Activated CD4-positive, alpha-beta T cell treated with anti-CD3 and anti-CD28 coated beads, Interleukin-2, amount 50 U/mL, for 16 hours (primary cell): ENCODE data around the gene PCBP3.
"Not testable (repeated sequence)": the region's sequence is repeated elsewhere in the genome, so short reads cannot be mapped to it uniquely, and the experiment has no call there.

ENCODE experiments used
- DNase-seq: peaks from one replicate; pipeline ENCODE4 v3.0.0-alpha.2; 2020

The PCBP3 gene

DNA sequence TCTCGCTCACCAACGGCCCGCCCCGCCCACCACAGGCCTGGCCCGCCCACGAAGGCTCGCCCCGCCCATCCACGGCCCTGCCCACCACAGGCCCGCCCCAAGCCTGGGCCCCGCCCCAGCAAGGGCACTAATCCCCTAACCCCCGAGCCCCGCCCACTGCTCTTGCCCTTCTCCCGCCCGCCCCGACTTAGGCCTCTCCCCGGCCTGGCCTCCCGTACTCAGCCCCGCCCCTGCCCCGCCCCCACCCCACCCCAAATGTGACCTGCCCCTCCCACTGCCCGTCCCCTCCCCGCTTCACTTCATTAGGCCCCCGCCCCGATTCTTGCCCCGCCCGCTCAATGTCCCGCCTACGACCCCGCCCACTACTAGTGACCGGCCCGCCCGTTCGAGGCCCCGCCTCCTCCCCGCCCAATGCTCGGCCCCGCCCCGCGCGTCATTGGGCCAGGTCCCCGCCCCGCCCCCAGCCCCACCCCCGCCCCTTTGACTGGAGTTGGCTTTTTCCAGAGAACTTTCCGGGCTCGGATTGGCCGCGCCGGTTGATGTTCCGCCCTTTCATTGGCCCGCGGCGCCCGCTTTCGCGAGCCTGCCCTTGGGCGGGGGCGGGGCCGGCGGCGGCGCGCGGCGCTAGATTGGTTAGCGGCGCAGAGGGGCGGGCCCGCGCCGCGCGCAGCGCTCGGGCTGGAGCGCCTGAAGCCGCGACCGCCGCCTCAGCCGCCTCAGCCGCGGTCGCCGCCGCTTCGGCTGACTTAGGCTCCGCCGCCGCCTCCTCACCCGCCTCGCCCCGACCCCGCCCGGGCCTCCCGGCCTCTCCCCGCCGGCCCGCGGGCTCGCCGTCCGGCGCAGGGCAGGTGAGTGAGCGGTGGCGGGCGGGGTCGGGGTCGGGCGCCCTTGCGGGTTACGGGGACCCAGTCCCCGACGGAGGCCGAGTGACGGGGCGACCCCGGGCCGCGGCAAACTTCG is at the start of gene PCBP3:
Gene PCBP3, plus strand, starts transcription at position 705 of the 960 bp plus-strand sequence. CDS start 206,361 bp downstream, outside the sequence.
- peak; percentile 96 for DNase-seq

DNA sequence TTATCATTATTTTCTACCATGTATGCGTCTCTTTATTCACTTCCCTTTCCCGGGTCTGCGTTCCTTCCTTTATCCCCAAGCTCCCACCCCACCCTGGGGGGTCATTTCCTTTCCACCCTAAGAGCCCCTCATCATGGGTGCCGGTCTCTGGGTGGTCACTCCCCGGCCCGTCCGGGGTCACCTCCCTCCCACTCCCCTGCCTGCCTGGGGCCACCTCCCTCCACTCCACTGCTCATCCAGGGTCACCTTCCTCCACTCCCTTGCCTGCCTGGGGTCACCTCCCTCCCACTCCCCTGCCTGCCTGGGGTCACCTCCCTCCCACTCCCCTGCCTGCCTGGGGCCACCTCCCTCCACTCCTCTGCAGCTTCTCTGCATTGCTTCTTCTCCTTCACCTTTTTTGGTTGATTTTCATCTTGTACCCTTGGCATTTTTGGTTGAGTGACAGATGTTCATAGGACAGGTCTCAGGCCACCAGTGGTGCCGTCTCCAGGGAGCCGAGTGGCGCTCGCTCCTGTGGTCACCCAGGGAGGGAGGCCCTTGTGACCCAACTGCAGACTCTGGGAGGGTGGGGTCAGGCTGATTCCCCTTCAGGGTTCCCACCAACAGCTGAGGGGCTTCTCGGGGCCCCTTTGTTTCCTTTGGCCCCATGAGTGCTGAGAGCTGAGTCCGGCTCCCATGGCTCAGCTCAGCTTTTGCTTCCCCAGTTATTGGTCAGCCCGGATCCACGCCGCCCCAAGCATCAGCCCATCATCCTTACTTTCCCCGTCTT is 48.6 kb upstream of the PCBP3 start:
- no peak for DNase-seq

DNA sequence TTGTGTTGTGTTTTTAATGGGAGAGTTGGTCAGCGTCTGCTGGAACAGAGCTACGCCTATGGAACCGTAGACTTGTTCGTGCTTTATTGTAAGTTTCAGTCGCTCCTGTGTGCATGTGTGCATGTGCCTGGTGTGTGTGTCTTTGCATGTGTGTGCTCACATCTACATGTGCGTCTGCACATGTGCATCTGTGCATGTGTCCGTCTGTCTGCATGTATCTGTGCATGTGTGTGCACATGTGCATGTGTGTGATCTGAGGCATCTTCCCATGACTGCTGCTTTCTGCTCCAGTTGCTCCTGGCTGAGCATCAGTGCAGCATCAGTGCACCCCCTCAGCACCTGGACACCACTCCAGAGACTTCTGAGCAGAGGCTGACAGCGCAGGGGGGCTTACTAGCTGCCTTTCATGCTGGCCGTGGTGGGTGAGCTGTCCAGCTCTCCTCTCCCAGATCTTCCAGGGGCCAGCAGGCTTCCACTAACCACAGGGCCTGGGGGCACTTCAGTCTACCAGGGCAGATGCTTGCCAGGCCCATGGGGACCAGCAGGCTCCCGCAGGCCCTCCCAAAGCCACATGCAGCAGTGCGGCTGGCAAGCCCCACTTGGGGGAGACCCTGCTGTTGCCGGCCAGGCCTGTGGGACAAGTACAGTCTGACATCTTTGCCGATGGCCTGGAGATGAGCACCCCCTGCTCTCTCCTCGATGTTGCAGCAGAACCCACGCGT is 47.8 kb upstream of the PCBP3 start:
- no peak for DNase-seq

DNA sequence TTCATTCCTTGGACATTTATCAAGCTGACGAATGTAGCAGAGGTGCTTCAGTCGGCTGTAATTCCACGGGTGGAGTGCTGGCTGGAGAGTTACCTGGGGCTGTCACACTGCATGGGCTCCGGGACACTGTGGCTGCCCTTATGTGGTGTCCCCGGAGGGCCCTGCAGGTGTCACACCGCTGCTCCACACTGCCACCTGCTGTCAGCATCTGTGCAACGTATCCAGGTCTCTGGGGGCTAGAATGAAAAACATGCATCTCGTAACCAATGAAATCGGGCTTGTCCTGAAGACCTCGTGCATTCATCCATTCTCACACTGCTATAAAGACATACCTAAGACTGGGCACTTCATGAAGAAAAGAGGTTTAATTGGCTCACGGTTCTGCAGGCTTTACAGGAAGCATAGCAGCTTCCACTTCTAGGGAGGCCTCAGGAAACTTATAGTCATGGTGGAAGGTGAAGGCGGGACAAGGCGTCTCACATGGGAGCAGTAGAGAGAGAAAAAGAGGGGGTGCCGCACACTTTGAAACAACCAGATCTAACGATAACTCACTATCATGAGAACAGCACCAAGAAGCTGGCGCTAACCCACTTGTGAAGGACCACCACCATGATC is 46.7 kb upstream of the PCBP3 start:
- DNase-seq, result peak; percentile 83

DNA sequence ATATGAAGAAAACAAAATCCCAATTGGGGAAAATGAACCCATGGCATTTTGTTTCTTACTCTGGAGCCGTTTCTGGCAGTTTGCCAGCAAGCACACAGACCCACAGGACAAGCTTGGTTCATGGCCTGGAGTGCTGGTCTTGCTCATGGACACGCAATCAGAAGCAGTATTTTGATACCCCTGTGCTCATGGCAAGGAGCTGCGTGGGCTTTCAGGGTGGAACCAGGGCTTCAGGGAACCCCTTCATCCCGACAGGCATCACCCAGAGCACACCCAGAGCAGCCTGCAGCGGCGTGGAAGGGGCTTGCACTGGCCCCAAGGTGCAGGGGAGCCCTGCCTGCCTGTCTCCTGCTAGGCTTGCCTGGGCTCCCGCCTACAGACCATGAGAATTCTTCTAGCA is 45.4 kb upstream of the PCBP3 start:
- DNase-seq, result no peak

DNA sequence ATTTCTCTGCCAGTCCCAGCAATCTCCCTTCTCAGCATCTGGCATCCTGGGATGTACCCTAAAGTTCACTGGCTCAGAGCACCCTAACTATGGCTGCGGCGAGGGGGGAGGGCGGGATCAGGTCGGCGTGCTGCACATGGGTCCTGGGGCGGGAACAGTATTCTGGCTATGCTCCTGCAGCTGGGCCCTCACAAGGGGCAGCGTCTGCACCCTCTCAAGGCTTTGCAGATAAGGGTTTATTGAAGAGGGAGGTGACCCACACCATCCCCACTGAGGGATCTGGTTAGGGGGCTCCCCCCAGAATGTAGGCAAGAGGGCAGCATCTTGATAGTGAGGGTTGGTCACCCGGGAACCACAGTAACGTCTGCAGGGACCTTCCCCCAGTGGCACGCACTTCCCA is 44.9 kb upstream of the PCBP3 start:
- no peak for DNase-seq

DNA sequence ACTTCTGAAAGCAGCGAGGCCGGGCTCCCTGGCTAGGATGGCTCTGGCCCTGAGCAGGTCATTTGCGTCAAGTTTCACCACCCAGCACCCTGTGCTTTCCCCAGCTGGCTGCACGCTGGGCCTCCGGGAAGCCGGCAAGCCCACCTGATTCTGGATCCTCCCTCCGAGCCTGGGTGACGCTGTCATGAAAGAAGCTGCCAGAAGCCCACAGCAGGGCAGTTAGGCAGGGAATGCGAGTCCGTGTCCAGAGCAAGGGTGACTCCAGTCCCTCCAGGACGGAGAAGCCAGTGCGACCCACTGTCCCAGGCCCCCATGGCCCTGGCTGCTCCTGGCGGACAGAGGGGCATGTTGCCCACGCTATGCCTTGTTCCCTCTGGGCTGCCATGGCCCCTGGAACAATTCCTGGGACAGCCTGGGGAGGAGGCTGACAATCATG is 44.4 kb upstream of the PCBP3 start:
- DNase-seq, result no peak

DNA sequence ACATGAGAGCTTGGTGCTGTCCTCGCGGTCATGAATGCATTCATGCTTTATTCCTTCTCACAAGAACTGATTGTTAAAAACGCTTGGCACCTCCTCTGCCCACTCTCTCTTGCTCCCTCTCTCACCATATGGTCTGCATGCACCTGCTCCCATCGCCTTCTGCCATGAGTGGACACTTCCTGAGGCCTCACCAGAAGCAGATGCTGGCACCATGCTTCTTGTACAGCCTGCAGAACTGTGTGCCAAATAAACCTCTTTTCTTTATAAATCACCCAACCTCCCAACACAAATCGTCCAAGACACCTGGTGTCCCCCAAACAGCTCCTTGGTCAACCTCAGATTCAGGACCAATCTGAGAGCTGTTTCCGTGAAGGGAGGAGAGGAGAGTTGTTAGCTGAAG is 43.3 kb upstream of the PCBP3 start:
- DNase-seq, result no peak

DNA sequence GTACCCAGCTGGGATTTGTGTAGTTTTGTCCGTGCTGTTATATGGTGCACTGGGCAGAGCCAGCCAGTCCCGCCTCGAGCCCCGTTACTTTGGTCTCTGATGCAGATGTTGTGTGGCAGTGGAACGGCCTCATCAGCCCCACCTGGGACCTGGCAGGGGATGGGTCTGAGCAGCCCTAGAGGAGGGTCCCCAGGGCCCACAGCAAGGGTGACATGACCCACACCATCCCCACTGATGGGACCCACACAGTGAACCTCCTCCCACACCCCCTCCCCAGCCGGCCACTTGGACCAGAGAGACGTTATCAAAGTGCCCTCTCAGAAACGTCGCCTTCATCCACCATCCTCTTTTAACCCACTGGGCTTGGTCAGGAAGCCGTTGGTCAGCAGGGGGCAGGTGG is 42.0 kb upstream of the PCBP3 start:
- no peak for DNase-seq

DNA sequence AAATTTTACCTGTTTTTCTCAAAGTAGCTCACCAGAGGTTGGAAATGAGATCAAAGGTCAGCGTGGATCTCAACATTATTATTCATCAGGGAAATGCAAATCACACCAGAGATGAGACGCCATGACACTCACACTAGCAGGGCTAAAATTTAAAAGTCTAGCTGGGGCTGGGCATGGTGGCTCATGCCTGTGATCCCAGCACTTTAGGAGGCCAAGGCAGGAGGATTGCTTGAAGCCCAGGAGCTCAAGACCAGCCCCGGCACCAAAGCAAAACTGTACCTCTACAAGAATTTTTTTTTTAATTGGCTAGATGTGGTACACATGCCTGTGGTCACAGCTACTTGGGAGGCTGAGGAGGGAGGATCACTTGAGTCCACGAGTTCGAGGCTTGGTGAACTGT is 41.4 kb upstream of the PCBP3 start:
- DNase-seq, result no peak

DNA sequence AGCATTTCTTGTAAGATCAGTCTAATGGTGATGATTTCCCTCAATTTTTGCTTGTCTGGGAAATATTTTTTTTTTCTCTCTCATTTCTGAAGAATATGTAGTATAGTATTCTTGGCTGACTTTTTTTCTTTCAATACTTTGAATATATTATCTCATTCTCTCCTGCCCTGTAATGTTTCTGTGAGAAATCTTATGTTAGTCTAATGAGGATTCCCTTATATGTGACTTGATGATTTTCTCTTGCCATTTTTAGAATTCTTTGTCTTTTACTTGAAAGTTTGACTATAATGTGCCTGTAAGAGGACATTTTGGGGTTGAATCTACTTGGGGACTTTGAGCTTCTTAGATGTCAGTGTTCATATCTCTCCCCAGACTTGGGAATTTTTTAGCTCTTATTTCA is 40.0 kb upstream of the PCBP3 start:
- no peak for DNase-seq

DNA sequence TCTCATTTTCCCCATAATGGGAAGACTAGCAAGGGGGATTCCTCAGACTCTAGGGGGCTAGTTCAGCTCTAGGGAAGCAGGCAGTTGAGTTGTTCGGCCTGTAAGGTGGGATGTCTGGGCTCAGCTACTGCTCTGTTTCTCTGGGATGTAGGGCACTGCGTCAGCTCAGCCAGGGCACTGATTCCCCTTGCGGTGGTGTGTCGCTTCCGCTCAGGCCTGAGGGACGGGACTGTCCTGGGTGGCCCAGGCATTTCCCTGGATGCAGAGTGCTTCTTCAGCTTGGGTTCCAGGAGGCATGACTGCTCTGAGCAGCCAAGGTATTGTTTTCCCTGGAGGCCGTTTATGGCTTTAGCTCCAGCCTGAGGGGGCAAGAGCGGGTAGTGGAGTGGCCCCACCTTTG is 38.8 kb upstream of the PCBP3 start:
- DNase-seq, result not testable (repeated sequence)

DNA sequence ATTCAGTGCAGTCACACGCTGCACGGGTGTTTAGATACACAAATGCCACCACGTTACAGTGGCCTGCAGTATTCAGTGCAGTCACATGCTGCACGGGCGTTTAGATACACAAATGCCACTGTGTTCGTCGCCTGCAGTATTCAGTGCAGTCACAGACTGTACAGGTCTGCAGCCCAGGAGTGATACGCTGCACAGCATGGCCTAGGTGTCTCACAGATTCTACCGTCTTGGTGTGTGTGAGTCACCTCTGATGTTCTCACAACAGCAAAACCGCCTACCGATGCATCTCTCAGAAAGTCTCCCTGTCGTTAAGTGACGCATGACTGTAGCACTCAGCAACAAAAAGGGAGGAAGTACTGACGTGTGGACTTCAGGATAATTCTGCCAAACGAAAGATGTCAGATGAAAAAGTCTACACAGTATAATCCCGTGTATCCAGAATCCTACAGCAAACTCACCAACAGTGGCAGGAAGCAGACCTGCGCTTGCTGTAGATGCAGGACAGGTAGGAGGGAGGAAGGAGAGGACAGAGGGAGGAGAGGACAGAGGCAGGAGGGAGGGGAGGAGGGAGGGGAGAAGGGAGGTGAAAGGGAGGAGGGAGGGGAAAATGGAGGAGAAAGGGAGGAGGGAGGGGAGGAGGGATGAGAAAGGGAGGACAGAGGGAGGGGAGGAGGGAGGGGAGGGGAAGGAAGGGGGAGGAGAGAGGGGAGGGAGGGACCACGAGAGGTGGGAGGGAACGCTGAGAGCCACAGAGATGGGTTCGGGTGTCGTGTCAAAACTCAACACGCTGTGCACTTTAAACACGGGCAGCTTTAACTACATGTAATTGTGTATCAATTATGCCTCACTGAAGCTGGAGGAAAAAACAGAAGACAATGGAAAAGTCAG is 36.3 kb upstream of the PCBP3 start:
- DNase-seq, result peak; percentile 39

DNA sequence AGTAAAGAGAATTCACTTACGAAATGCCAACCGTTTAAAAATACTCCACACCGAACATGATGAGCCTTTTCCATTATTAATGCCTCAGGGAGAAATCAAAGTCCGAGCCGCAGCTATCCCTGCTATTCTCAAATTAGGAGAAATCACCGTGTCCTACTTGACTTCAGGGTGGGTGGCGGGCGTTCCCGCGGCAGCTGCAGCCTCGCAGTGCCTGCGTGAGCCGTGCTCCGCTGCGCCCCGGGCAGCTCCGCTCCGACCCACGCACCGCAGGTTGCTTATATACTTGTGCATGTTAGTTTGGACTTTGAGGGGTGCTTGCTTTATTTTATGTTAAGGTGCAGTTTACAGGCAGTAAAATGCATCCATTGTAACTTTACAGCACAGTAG is 35.6 kb upstream of the PCBP3 start:
- no peak for DNase-seq

DNA sequence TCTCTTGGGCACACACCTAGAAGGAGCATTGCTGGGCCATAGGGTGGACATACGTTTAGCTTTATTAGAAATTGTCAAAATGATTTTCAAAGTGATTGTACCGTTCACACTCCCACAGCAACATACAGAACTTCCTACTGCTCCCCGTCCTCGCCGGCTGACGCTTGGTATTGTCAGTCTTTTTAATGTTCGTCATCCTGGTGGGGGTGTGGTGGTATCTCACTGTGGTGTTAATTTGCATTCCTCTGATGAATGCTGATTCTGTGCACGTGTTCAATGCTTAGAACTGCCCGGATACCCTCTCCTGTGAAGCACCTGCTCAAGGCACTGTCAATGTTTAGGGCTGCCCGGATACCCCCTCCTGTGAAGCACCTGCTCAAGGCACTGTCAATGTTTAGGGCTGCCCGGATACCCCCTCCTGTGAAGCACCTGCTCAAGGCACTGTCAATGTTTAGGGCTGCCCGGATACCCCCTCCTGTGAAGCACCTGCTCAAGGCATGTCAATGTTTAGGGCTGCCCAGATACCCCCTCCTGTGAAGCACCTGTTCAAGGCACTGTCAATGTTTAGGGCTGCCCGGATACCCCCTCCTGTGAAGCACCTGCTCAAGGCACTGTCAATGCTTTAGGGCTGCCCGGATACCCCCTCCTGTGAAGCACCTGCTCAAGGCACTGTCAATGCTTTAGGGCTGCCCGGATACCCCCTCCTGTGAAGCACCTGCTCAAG is 34.6 kb upstream of the PCBP3 start:
- DNase-seq, result not testable (repeated sequence)

DNA sequence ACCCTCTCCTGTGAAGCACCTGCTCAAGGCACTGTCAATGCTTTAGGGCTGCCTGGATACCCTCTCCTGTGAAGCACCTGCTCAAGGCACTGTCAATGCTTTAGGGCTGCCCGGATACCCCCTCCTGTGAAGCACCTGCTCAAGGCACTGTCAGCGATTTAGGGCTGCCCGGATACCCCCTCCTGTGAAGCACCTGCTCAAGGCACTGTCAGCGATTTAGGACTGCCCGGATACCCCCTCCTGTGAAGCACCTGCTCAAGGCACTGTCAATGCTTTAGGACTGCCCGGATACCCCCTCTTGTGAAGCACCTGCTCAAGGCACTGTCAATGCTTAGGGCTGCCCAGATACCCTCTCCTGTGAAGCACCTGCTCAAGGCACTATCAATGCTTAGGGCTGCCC is 33.9 kb upstream of the PCBP3 start:
- DNase-seq, result not testable (repeated sequence)

DNA sequence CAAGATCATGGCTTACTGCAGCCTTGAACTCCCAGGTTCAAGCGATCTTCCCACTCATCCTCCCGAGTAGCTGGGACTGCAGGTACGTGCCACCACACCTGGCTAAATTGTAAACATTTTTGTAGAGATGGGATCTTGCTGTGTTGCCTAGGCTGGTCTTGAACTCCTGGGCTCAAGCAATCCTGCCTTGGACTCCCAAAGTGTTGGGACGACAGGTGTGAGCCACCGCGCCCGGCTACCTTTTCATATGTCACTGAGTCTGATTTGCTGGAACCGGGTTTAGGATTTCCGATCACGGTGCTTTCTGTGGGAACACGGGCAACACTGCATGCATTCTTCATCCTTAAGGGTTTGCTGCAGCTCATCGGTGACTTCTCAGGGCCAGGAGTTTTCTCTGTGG is 32.2 kb upstream of the PCBP3 start:
- no peak for DNase-seq

DNA sequence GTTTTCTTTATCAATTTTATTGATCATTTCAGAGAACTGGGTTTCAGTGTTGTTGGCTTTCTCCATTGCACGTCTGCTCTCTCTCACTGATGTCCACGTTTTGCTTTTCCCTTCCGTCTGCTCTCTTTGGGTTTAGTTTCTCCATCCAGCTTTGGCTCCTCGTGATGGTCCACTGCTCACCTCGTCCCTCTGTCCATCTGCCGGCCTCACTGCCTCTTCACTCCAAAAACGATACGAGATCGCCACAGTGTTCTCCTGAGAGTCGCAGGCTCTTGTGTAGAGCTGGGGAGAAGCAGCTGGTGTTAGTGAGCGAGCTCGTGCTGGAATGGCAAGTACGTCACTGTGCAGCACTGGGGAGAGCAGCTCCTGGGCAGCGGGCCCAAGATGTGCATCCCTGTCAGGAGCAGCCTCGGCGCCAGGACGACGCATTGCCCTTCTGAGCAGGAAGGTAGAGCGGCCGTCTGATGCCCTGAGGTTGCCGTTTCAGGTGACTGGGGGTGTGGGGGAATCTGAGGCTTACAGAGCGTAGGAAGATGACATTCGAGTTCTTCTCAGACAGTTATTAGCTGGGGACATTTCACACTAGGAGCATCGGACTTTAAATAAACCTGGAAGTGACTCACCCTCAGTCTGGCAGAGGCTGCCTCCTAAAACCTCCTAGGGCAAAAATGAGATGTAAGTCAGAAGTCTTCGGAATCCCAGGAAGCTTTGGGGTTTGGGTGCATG is 31.4 kb upstream of the PCBP3 start:
- no peak for DNase-seq

DNA sequence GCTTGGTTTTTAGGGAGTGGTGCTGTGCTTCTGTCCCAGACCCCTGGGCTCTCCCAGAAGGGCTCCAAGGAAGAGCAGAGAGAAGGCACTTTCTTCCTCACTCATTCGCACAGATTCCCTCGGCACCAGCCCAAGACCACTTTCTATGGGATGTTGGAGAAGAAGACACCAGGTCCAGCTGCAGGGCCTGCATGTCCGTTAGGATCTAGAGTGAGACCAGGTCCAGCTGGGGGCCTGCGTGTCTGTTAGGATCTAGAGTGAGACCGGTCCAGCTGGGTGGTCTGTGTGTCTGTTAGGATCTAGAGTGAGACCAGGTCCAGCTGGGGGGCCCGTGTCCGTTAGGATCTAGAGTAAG is 30.9 kb upstream of the PCBP3 start:
- DNase-seq, result not testable (repeated sequence)

DNA sequence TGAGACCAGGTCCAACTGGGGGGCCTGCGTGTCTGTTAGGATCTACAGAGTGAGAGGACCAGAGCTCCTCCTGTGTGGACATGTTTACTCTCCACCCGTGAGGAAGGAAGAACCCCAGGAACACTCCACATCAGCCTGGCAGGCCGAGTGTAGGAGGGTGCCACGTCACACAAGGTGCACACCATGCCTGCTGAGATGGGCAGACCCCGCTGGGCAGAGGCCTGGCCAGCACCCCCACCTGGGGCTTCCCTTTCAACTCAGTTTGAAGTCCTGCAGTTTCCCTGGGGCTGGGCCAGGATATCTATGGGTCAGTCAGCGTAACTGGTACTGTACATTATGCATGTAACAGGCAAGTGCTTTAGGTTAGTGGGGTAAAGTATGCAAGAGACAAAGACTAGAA is 30.1 kb upstream of the PCBP3 start:
- no peak for DNase-seq
